Measurements from ENCODE around the gene GID8.

Gene GID8

GRCh38 chr20:62906209-62906608 lies 31.7 kb upstream of the GID8 start:
- no peak for DNase-seq (ENCODE audit: low read depth)
- Histone ChIP-seq H3K27me3 (replicated peaks; ENCODE audit: control insufficient read depth, insufficient read depth, low read length) (no peaks in the 10 kb centered on the region), H3K36me3 (ENCODE audit: control insufficient read depth, insufficient read depth, low read length, severe bottlenecking) (peaks cover 94% of the 10 kb centered on the region), H3K4me3 (ENCODE audit: low read length) (no peak overlapping the region), H3K4me1 (ENCODE audit: control insufficient read depth, insufficient read depth, low read length) (no peaks in the 10 kb centered on the region), H3K9me3 (ENCODE audit: control insufficient read depth, low read length) (no peaks in the 10 kb centered on the region), H3K9ac (ENCODE audit: low read length) (no peak overlapping the region)

GRCh38 chr20:62906647-62907375 lies 31.1 kb upstream of the GID8 start:
- Histone ChIP-seq H3K9me3 (ENCODE audit: control insufficient read depth, low read length) (no peaks in the 10 kb centered on the region), H3K36me3 (ENCODE audit: control insufficient read depth, insufficient read depth, low read length, severe bottlenecking) (peaks cover 94% of the 10 kb centered on the region), H3K27me3 (replicated peaks; ENCODE audit: control insufficient read depth, insufficient read depth, low read length) (no peaks in the 10 kb centered on the region), H3K9ac (ENCODE audit: low read length) (no peak overlapping the region), H3K4me1 (ENCODE audit: control insufficient read depth, insufficient read depth, low read length) (no peaks in the 10 kb centered on the region), H3K4me3 (ENCODE audit: low read length) (no peak overlapping the region)
- DNase-seq (ENCODE audit: low read depth): no peak

GRCh38 chr20:62907384-62908317 lies 30.3 kb upstream of the GID8 start:
- Histone ChIP-seq H3K27me3 (replicated peaks; ENCODE audit: control insufficient read depth, insufficient read depth, low read length) (no peaks in the 10 kb centered on the region), H3K4me3 (ENCODE audit: low read length) (no peak overlapping the region), H3K36me3 (ENCODE audit: control insufficient read depth, insufficient read depth, low read length, severe bottlenecking) (peaks cover 93% of the 10 kb centered on the region), H3K9me3 (ENCODE audit: control insufficient read depth, low read length) (no peaks in the 10 kb centered on the region), H3K4me1 (ENCODE audit: control insufficient read depth, insufficient read depth, low read length) (no peaks in the 10 kb centered on the region), H3K9ac (ENCODE audit: low read length) (no peak overlapping the region)
- peak; percentile 33 for DNase-seq (ENCODE audit: low read depth)

GRCh38 chr20:62908971-62909791 lies 28.8 kb upstream of the GID8 start:
- Histone ChIP-seq H3K9ac (ENCODE audit: low read length) (no peak overlapping the region), H3K27me3 (replicated peaks; ENCODE audit: control insufficient read depth, insufficient read depth, low read length) (no peaks in the 10 kb centered on the region), H3K36me3 (ENCODE audit: control insufficient read depth, insufficient read depth, low read length, severe bottlenecking) (peaks cover 78% of the 10 kb centered on the region), H3K4me3 (ENCODE audit: low read length) (no peak overlapping the region), H3K9me3 (ENCODE audit: control insufficient read depth, low read length) (no peaks in the 10 kb centered on the region), H3K4me1 (ENCODE audit: control insufficient read depth, insufficient read depth, low read length) (peaks cover 8% of the 10 kb centered on the region)
- no peak for DNase-seq (ENCODE audit: low read depth)

GRCh38 chr20:62910217-62910766 lies 27.7 kb upstream of the GID8 start:
- Histone ChIP-seq H3K4me3 (ENCODE audit: low read length) (no peak overlapping the region), H3K4me1 (ENCODE audit: control insufficient read depth, insufficient read depth, low read length) (peaks cover 18% of the 10 kb centered on the region), H3K9ac (ENCODE audit: low read length) (no peak overlapping the region), H3K27me3 (replicated peaks; ENCODE audit: control insufficient read depth, insufficient read depth, low read length) (no peaks in the 10 kb centered on the region), H3K9me3 (ENCODE audit: control insufficient read depth, low read length) (no peaks in the 10 kb centered on the region), H3K36me3 (ENCODE audit: control insufficient read depth, insufficient read depth, low read length, severe bottlenecking) (peaks cover 68% of the 10 kb centered on the region)
- DNase-seq (ENCODE audit: low read depth): no peak

GRCh38 chr20:62910777-62911497 lies 27.0 kb upstream of the GID8 start:
- Histone ChIP-seq H3K36me3 (ENCODE audit: control insufficient read depth, insufficient read depth, low read length, severe bottlenecking) (peaks cover 61% of the 10 kb centered on the region), H3K4me1 (ENCODE audit: control insufficient read depth, insufficient read depth, low read length) (peaks cover 25% of the 10 kb centered on the region), H3K9ac (ENCODE audit: low read length) (no peak overlapping the region), H3K9me3 (ENCODE audit: control insufficient read depth, low read length) (no peaks in the 10 kb centered on the region), H3K4me3 (ENCODE audit: low read length) (no peak overlapping the region), H3K27me3 (replicated peaks; ENCODE audit: control insufficient read depth, insufficient read depth, low read length) (no peaks in the 10 kb centered on the region)
- no peak for DNase-seq (ENCODE audit: low read depth)

- Histone ChIP-seq H3K27me3 (replicated peaks; ENCODE audit: control insufficient read depth, insufficient read depth, low read length) (no peaks in the 10 kb centered on the region), H3K9me3 (ENCODE audit: control insufficient read depth, low read length) (no peaks in the 10 kb centered on the region), H3K4me1 (ENCODE audit: control insufficient read depth, insufficient read depth, low read length) (peaks cover 33% of the 10 kb centered on the region), H3K36me3 (ENCODE audit: control insufficient read depth, insufficient read depth, low read length, severe bottlenecking) (peaks cover 53% of the 10 kb centered on the region), H3K9ac (ENCODE audit: low read length) (no peak overlapping the region), H3K4me3 (ENCODE audit: low read length) (no peak overlapping the region)
- DNase-seq (ENCODE audit: low read depth): no peak
These were observed 26.2 kb upstream of the GID8 start for GRCh38 chr20:62911701-62912280.

- peaks cover 40% of the 10 kb centered on the region for H3K4me1 ChIP-seq (ENCODE audit: control insufficient read depth, insufficient read depth, low read length)
- H3K36me3 ChIP-seq (ENCODE audit: control insufficient read depth, insufficient read depth, low read length, severe bottlenecking): peaks cover 44% of the 10 kb centered on the region
- DNase-seq (ENCODE audit: low read depth): no peak
- no peak overlapping the region for H3K9ac ChIP-seq (ENCODE audit: low read length)
- H3K9me3 ChIP-seq (ENCODE audit: control insufficient read depth, low read length): no peaks in the 10 kb centered on the region
- no peak overlapping the region for H3K4me3 ChIP-seq (ENCODE audit: low read length)
- H3K27me3 ChIP-seq (replicated peaks; ENCODE audit: control insufficient read depth, insufficient read depth, low read length): no peaks in the 10 kb centered on the region
These were observed 24.8 kb upstream of the GID8 start for GRCh38 chr20:62913043-62913630.

- Histone ChIP-seq H3K4me3 (ENCODE audit: low read length) (no peak overlapping the region), H3K36me3 (ENCODE audit: control insufficient read depth, insufficient read depth, low read length, severe bottlenecking) (peaks cover 31% of the 10 kb centered on the region)
These were observed 23.5 kb upstream of the GID8 start for GRCh38 chr20:62914436-62914835.

GRCh38 chr20:62914970-62915457 lies 22.9 kb upstream of the GID8 start:
- DNase-seq (ENCODE audit: low read depth): peak; percentile 30
- H3K4me1 ChIP-seq (ENCODE audit: control insufficient read depth, insufficient read depth, low read length): peaks cover 50% of the 10 kb centered on the region

More at GRCh38 chr20:62914436-62914835, 23.5 kb upstream of the GID8 start:
- H3K4me1 ChIP-seq (ENCODE audit: control insufficient read depth, insufficient read depth, low read length): peaks cover 48% of the 10 kb centered on the region
- no peak for DNase-seq (ENCODE audit: low read depth)
- no peaks in the 10 kb centered on the region for H3K27me3 ChIP-seq (replicated peaks; ENCODE audit: control insufficient read depth, insufficient read depth, low read length)
- no peak overlapping the region for H3K9ac ChIP-seq (ENCODE audit: low read length)
- H3K9me3 ChIP-seq (ENCODE audit: control insufficient read depth, low read length): no peaks in the 10 kb centered on the region

More at GRCh38 chr20:62914970-62915457, 22.9 kb upstream of the GID8 start:
- Histone ChIP-seq H3K9me3 (ENCODE audit: control insufficient read depth, low read length) (no peaks in the 10 kb centered on the region), H3K27me3 (replicated peaks; ENCODE audit: control insufficient read depth, insufficient read depth, low read length) (no peaks in the 10 kb centered on the region), H3K4me3 (ENCODE audit: low read length) (no peak overlapping the region), H3K36me3 (ENCODE audit: control insufficient read depth, insufficient read depth, low read length, severe bottlenecking) (peaks cover 25% of the 10 kb centered on the region), H3K9ac (ENCODE audit: low read length) (no peak overlapping the region)

Data from adipocyte (in vitro differentiated cells).